Mesothelial cell of epicardium (in vitro differentiated cells): ENCODE data around the gene ATP10B. TPM values are rescaled to one million over a fixed set of nuclear protein-coding genes. Genes with fewer than 3 reads are reported as not detected.

Source experiments
- DNase-seq, 2 experiments: peaks; one replicate each; pipeline ENCODE4 v3.0.0; 2021; ENCODE audit warnings: low spot score in 2 of 2; ENCODE audit not compliant: unreplicated experiment in 2 of 2
- H3K27ac Mint-ChIP-seq: 2 replicates; pipeline ENCODE4 v1.8.0; 2021; ENCODE audit warnings: mixed read lengths
- H3K27me3 Mint-ChIP-seq: 2 replicates; pipeline ENCODE4 v1.8.0; 2021; ENCODE audit warnings: low read depth, mixed read lengths
- H3K36me3 Mint-ChIP-seq: 2 replicates; pipeline ENCODE4 v1.8.0; 2021; ENCODE audit warnings: mixed read lengths
- H3K4me1 Mint-ChIP-seq: 2 replicates; pipeline ENCODE4 v1.8.0; 2021; ENCODE audit warnings: mixed read lengths
- H3K4me3 Mint-ChIP-seq: 2 replicates; pipeline ENCODE4 v1.8.0; 2021; ENCODE audit warnings: mild to moderate bottlenecking, moderate library complexity, mixed read lengths
- H3K9me3 Mint-ChIP-seq: 2 replicates; pipeline ENCODE4 v1.8.0; 2021; ENCODE audit warnings: mixed read lengths
- total RNA-seq: library from RNA; stranded (reverse); gene quantifications from 3 replicates; pipeline ENCODE4 v1.2.1, GENCODE V29; 2021
- TF ChIP-seq, protein P1 (sequence below): fragments of 200-600 bp; sonication (generic); IDR thresholded peaks from one replicate; pipeline ENCODE4 v1.5.0; 2021; ENCODE audit warnings: antibody characterized with exemption; ENCODE audit not compliant: unreplicated experiment

Gene ATP10B
- total RNA-seq, 1 donor from 2014 or later, result not detected

DNA sequence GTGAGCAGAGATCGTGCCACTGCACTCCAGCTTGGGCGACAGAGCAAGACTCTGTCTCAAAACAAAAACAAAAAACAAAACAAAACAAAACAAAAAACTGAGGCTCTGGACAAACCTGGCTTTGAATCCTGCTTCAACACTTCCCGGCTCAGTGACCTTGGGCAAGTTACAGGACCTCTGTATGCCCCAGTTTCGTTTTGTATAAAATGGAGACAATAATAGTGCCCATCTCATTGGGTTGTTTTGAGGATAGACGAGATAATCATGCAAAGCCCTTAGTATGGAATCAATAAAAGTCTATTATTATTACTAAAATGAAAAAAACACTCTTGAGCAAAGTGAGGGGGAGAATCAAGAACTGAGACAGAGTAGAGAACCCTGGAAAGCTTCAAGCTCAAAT is 184.9 kb downstream of the ATP10B start:
- H3K27ac Mint-ChIP-seq, result no peak overlapping the region
- no peaks in the 10 kb centered on the region for H3K27me3 Mint-ChIP-seq
- no peaks in the 10 kb centered on the region for H3K4me1 Mint-ChIP-seq
- peaks cover 4% of the 10 kb centered on the region for H3K9me3 Mint-ChIP-seq
- DNase-seq, result no peak
- H3K36me3 Mint-ChIP-seq, result no peaks in the 10 kb centered on the region
- TF ChIP-seq, protein P1, sequence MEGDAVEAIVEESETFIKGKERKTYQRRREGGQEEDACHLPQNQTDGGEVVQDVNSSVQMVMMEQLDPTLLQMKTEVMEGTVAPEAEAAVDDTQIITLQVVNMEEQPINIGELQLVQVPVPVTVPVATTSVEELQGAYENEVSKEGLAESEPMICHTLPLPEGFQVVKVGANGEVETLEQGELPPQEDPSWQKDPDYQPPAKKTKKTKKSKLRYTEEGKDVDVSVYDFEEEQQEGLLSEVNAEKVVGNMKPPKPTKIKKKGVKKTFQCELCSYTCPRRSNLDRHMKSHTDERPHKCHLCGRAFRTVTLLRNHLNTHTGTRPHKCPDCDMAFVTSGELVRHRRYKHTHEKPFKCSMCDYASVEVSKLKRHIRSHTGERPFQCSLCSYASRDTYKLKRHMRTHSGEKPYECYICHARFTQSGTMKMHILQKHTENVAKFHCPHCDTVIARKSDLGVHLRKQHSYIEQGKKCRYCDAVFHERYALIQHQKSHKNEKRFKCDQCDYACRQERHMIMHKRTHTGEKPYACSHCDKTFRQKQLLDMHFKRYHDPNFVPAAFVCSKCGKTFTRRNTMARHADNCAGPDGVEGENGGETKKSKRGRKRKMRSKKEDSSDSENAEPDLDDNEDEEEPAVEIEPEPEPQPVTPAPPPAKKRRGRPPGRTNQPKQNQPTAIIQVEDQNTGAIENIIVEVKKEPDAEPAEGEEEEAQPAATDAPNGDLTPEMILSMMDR, result no peak
- no peak overlapping the region for H3K4me3 Mint-ChIP-seq

DNA sequence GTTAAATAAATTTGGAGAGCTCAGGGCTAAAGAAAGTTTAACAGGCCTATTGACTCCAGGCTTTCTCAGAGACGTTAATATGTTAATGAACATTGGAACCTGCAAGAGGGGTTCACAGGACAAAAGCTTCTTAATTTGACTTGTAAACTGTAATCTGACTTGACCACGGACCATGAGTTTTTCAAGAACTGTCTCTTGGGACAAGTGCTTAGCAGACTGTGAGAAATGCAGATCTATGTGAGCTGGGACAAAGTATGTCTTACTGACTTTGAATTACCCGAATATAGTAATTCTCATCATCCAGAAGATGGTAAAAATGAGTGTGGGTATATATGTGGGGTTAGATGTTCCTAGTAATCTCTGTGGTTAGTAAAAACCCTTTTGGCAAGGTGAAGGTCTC is 186.6 kb downstream of the ATP10B start:
- TF ChIP-seq, protein P1, result no peak
- Mint-ChIP-seq H3K4me1 (no peaks in the 10 kb centered on the region), H3K9me3 (peaks cover 4% of the 10 kb centered on the region), H3K27ac (no peak overlapping the region), H3K4me3 (no peak overlapping the region), H3K27me3 (peaks cover 2% of the 10 kb centered on the region), H3K36me3 (no peaks in the 10 kb centered on the region)
- DNase-seq, result no peak

DNA sequence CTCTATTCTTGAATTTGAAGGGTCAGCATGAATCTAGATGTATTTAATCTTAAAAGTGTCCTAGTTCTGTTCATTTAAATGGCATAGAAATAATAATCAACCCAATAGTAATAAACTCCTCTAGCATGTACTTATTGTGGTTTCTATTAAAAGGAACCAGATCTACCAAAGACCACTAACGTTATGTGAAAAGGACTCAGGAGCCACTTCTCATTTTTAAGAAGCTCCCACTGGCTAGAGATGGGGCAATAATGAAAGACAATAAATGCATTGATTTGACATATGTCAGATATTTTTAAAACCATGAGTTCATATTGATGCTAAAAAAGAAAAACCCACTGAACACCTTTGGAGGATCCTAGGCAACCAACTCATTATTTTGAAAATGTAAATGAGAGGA is 191.9 kb downstream of the ATP10B start:
- H3K36me3 Mint-ChIP-seq, result no peaks in the 10 kb centered on the region
- no peaks in the 10 kb centered on the region for H3K4me1 Mint-ChIP-seq
- H3K27me3 Mint-ChIP-seq, result peaks cover 2% of the 10 kb centered on the region
- no peaks in the 10 kb centered on the region for H3K9me3 Mint-ChIP-seq
- H3K27ac Mint-ChIP-seq, result no peak overlapping the region
- TF ChIP-seq, protein P1, result no peak
- no peak for DNase-seq
- no peak overlapping the region for H3K4me3 Mint-ChIP-seq

DNA sequence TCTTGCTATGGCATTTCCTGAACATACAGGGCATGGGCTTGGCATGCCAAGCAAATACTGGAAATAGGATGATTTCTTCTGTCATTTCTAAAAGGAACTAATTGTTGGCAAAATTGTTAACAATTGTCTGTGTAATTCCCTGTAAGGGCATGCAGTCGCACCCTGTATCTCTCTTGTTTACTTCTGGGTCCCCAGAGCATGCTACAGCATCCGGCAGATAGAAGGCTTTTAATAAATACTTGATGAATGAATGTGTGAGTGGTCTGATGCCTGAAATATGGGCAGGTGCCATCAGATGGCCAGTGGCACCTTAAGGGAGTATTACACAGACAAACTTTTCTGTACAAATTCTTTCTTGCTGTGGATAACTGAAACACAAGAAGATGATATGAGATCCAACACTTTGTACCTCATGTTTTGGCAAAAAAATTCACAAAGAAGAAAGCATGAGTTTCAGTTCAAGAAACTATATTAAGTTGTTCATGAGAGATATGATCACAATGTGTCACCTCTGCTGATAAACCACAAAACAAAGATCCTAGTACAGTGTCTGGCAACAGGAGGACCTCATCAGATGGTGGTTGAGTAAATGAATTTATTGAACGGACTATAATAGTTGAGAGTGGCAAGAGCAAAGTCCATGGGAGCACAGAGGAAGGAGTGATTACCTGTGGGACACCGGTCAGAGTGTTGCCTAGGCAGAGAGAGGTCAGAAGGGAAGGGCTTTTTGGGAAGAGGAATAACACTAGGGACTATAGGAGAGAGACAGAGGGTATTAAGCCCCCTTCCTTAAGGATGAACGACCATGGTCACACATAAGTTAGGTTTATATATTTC is 194.2 kb downstream of the ATP10B start:
- TF ChIP-seq, protein P1, result no peak

DNA sequence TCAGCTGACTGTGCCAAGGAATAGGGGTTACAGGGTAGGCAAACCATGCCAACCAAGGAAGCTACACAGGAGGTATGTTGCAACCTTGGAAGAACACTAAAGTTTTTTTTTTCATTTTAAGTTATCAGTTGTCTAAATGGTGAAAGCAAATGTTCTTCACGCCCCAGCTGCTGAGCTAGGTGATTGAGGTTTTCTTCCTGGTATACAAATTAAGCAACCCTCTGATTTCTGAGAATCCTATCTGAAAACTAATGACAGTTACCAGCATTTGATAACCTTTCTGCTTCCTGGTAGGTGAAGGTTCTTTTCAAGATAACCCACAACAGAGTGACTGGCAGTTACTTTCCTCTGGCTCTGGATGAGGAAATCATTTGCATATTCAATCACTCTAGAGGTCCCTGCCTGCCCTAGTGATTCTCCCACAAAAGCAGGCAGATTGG is 194.9 kb downstream of the ATP10B start:
- no peaks in the 10 kb centered on the region for H3K36me3 Mint-ChIP-seq
- DNase-seq, result no peak
- no peaks in the 10 kb centered on the region for H3K9me3 Mint-ChIP-seq
- H3K4me3 Mint-ChIP-seq, result no peak overlapping the region
- peaks cover 2% of the 10 kb centered on the region for H3K27me3 Mint-ChIP-seq
- no peak overlapping the region for H3K27ac Mint-ChIP-seq
- TF ChIP-seq, protein P1, result no peak
- H3K4me1 Mint-ChIP-seq, result no peaks in the 10 kb centered on the region

More for the DNA sequence above, 194.2 kb downstream of the ATP10B start:
- no peaks in the 10 kb centered on the region for H3K4me1 Mint-ChIP-seq
- H3K9me3 Mint-ChIP-seq, result no peaks in the 10 kb centered on the region
- no peak overlapping the region for H3K4me3 Mint-ChIP-seq
- peaks cover 2% of the 10 kb centered on the region for H3K27me3 Mint-ChIP-seq
- H3K27ac Mint-ChIP-seq, result no peak overlapping the region
- H3K36me3 Mint-ChIP-seq, result no peaks in the 10 kb centered on the region
- DNase-seq, result no peak
